MCF 10A (cell line): ENCODE measurements around the gene DUSP6. TPM values are rescaled to one million over a fixed set of nuclear protein-coding genes. Genes with fewer than 3 reads are reported as not detected.

Experiments
- BruUV-seq: library from RNA; stranded (reverse); fragments of 400-500 nt; replicated peaks from 2 replicates; lab custom pipeline; 2021; lab: Mats Ljungman, UMichigan
- CTCF ChIA-PET: fragments of 300-600 bp; sonication (Branson Sonifier 250); formaldehyde crosslinking; extraction: SDS; loops from one replicate; lab custom pipeline; 2021; ENCODE audit warnings: antibody characterized with exemption, inconsistent platforms; lab: Yijun Ruan, JAX
- POLR2A ChIA-PET: fragments of 300-600, 350-650 bp; sonication (Branson Sonifier 250); formaldehyde crosslinking; extraction: SDS; loops from one replicate; lab custom pipeline; 2020; ENCODE audit warnings: antibody characterized with exemption, inconsistent platforms; lab: Yijun Ruan, JAX
- DNase-seq: peaks from one replicate; pipeline ENCODE4 v3.0.0-alpha.2; 2018; ENCODE audit not compliant: unreplicated experiment
- H3K27ac Mint-ChIP-seq: one replicate; pipeline ENCODE4 v1.8.0; 2022; ENCODE audit warnings: mild to moderate bottlenecking, low read depth, mixed read lengths; ENCODE audit not compliant: unreplicated experiment
- H3K27me3 Mint-ChIP-seq: one replicate; pipeline ENCODE4 v1.8.0; 2022; ENCODE audit warnings: mixed read lengths; ENCODE audit not compliant: insufficient read depth, unreplicated experiment
- H3K36me3 Mint-ChIP-seq: one replicate; pipeline ENCODE4 v1.8.0; 2022; ENCODE audit warnings: mild to moderate bottlenecking, moderate library complexity, mixed read lengths; ENCODE audit not compliant: insufficient read depth, unreplicated experiment
- H3K4me1 Mint-ChIP-seq: one replicate; pipeline ENCODE4 v1.8.0; 2022; ENCODE audit warnings: mixed read lengths; ENCODE audit not compliant: insufficient read depth, unreplicated experiment
- H3K4me3 Mint-ChIP-seq: one replicate; pipeline ENCODE4 v1.8.0; 2022; ENCODE audit warnings: mild to moderate bottlenecking, moderate library complexity, mixed read lengths; ENCODE audit not compliant: unreplicated experiment
- H3K9me3 Mint-ChIP-seq: one replicate; pipeline ENCODE4 v1.8.0; 2022; ENCODE audit warnings: mixed read lengths; ENCODE audit not compliant: unreplicated experiment
- CTCF ChIP-seq: fragments of 200-600 bp; IDR thresholded peaks from one replicate; pipeline ENCODE4 v1.8.0; 2022; ENCODE audit warnings: antibody characterized with exemption, mild to moderate bottlenecking; ENCODE audit not compliant: unreplicated experiment
- intact Hi-C: fragments of 100-400 bp; cut with micrococcal nuclease; formaldehyde crosslinking; loops from 2 replicates; pipeline ENCODE4 v1.14.1; 2022
- total RNA-seq: library from RNA; stranded (reverse); gene quantifications from 2 replicates; pipeline ENCODE4 v1.2.3, GENCODE V29; 2022

DUSP6 gene
- total RNA-seq, 1 experiment from 2014 or later = 149 TPM

GRCh38 chr12:89370850-89371249, 18.5 kb upstream of the DUSP6 start:
- Mint-ChIP-seq H3K4me1 (peaks cover 56% of the 10 kb centered on the region), H3K4me3 (peak overlapping the region; percentile 26), H3K27ac (peak overlapping the region; percentile 75), H3K27me3 (no peaks in the 10 kb centered on the region), H3K36me3 (no peaks in the 10 kb centered on the region), H3K9me3 (no peaks in the 10 kb centered on the region)
- ChIA-PET CTCF (interaction anchor here (0.7 kb wide), 1 partner anchor 16 kb away, joined by 3 read pairs; no protein-coding TSS in a partner anchor), POLR2A (interaction anchor here (6.4 kb wide), 1 partner anchor 18 kb away, joined by 66 read pairs; the partner anchor contains the start of gene DUSP6)
- no peak for TF ChIP-seq CTCF
- no TSS peak for BruUV-seq
- peak; percentile 91 for DNase-seq
- intact Hi-C loops = no loop called here

- no TSS peak for BruUV-seq
- Mint-ChIP-seq H3K27ac (peak overlapping the region; percentile 75), H3K4me3 (no peak overlapping the region), H3K4me1 (peaks cover 52% of the 10 kb centered on the region), H3K9me3 (no peaks in the 10 kb centered on the region), H3K36me3 (no peaks in the 10 kb centered on the region), H3K27me3 (no peaks in the 10 kb centered on the region)
- ChIA-PET POLR2A (interaction anchor here (6.4 kb wide), 1 partner anchor 18 kb away, joined by 66 read pairs; the partner anchor contains the start of gene DUSP6), CTCF (interaction anchor here (0.7 kb wide), 1 partner anchor 15 kb away, joined by 3 read pairs; no protein-coding TSS in a partner anchor)
- DNase-seq = no peak
- no peak for TF ChIP-seq CTCF
- intact Hi-C loops = no loop called here
These were observed 18.1 kb upstream of the DUSP6 start for GRCh38 chr12:89370421-89370831.

- Mint-ChIP-seq H3K4me1 (peaks cover 52% of the 10 kb centered on the region), H3K27ac (no peak overlapping the region), H3K4me3 (no peak overlapping the region)
These were observed 16.9 kb upstream of the DUSP6 start for GRCh38 chr12:89369166-89369565.

GRCh38 chr12:89368391-89368790, 16.1 kb upstream of the DUSP6 start:
- no peak for TF ChIP-seq CTCF
- H3K9me3 Mint-ChIP-seq = no peaks in the 10 kb centered on the region
- peaks cover 57% of the 10 kb centered on the region for H3K4me1 Mint-ChIP-seq
- intact Hi-C loops = no loop called here
- no peaks in the 10 kb centered on the region for H3K27me3 Mint-ChIP-seq
- DNase-seq = no peak
- H3K4me3 Mint-ChIP-seq = no peak overlapping the region
- ChIA-PET CTCF (interaction anchor here (0.6 kb wide), 1 partner anchor 592 kb away, joined by 3 read pairs; no protein-coding TSS in a partner anchor), POLR2A (interaction anchor here (1.4 kb wide), 1 partner anchor 10 kb away, joined by 3 read pairs; no protein-coding TSS in a partner anchor)
- peak overlapping the region; percentile 59 for H3K27ac Mint-ChIP-seq
- BruUV-seq = no TSS peak
- no peaks in the 10 kb centered on the region for H3K36me3 Mint-ChIP-seq

More at GRCh38 chr12:89369166-89369565, 16.9 kb upstream of the DUSP6 start:
- no peak for DNase-seq
- ChIA-PET POLR2A (no interaction called here), CTCF (no interaction called here)
- H3K9me3 Mint-ChIP-seq = no peaks in the 10 kb centered on the region
- no TSS peak for BruUV-seq
- intact Hi-C loops = no loop called here
- no peaks in the 10 kb centered on the region for H3K27me3 Mint-ChIP-seq
- no peak for TF ChIP-seq CTCF
- H3K36me3 Mint-ChIP-seq = no peaks in the 10 kb centered on the region
